ENCODE results near the gene HOXD10.

HOXD10 gene

GRCh38 chr2:176165370-176166050 is 48.9 kb downstream of the HOXD10 start:
- POLR2A ChIA-PET: no interaction called here
- no peak for DNase-seq (ENCODE audit: low read depth, low spot score)
- CTCF ChIA-PET: interaction anchor here (1.1 to 3.7 kb wide), 4 partner anchors 25 to 474 kb away, joined by 3 to 18 read pairs (median 6); no protein-coding TSS in a partner anchor
- H3K4me3 ChIP-seq (ENCODE audit: low read depth, low read length): no peak overlapping the region
- TF ChIP-seq, protein P1, sequence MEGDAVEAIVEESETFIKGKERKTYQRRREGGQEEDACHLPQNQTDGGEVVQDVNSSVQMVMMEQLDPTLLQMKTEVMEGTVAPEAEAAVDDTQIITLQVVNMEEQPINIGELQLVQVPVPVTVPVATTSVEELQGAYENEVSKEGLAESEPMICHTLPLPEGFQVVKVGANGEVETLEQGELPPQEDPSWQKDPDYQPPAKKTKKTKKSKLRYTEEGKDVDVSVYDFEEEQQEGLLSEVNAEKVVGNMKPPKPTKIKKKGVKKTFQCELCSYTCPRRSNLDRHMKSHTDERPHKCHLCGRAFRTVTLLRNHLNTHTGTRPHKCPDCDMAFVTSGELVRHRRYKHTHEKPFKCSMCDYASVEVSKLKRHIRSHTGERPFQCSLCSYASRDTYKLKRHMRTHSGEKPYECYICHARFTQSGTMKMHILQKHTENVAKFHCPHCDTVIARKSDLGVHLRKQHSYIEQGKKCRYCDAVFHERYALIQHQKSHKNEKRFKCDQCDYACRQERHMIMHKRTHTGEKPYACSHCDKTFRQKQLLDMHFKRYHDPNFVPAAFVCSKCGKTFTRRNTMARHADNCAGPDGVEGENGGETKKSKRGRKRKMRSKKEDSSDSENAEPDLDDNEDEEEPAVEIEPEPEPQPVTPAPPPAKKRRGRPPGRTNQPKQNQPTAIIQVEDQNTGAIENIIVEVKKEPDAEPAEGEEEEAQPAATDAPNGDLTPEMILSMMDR (IDR thresholded peaks at IDR 0.05; ENCODE audit: insufficient read depth, low read length, missing control alignments): no peak

GRCh38 chr2:176166272-176166671 is 49.7 kb downstream of the HOXD10 start:
- POLR2A ChIA-PET: interaction anchor here (0.6 kb wide), 2 partner anchors 25 to 27 kb away, joined by 3 read pairs; no protein-coding TSS in a partner anchor
- DNase-seq (ENCODE audit: low read depth, low spot score): no peak
- TF ChIP-seq, protein P1 (IDR thresholded peaks at IDR 0.05; ENCODE audit: insufficient read depth, low read length, missing control alignments): no peak
- CTCF ChIA-PET: interaction anchor here (0.9 to 4.2 kb wide), 6 partner anchors 21 to 473 kb away, joined by 3 to 24 read pairs (median 6); no protein-coding TSS in a partner anchor
- H3K4me3 ChIP-seq (ENCODE audit: low read depth, low read length): no peak overlapping the region

- CTCF ChIA-PET: interaction anchor here (0.8 to 4.2 kb wide), 6 partner anchors 9 to 387 kb away, joined by 3 to 24 read pairs (median 6); no protein-coding TSS in a partner anchor
- no peak overlapping the region for H3K4me3 ChIP-seq (ENCODE audit: low read depth, low read length)
- DNase-seq (ENCODE audit: low read depth, low spot score): no peak
- POLR2A ChIA-PET: no interaction called here
- TF ChIP-seq, protein P1 (IDR thresholded peaks at IDR 0.05; ENCODE audit: insufficient read depth, low read length, missing control alignments): no peak
Observed at GRCh38 chr2:176167398-176167797, 50.8 kb downstream of the HOXD10 start.

DNA sequence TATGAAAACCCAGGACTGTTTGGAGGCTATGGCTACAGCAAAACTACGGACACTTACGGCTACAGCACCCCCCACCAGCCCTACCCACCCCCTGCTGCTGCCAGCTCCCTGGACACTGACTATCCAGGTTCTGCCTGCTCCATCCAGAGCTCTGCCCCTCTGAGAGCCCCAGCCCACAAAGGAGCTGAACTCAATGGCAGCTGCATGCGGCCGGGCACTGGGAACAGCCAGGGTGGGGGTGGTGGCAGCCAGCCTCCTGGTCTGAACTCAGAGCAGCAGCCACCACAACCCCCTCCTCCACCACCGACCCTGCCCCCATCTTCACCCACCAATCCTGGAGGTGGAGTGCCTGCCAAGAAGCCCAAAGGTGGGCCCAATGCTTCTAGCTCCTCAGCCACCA is 52.6 kb downstream of the HOXD10 start:
- H3K4me3 ChIP-seq (ENCODE audit: low read depth, low read length): no peak overlapping the region
- ChIA-PET CTCF (interaction anchor here (1.3 to 4.2 kb wide), 3 partner anchors 29 to 385 kb away, joined by 4 to 24 read pairs (median 18); no protein-coding TSS in a partner anchor), POLR2A (no interaction called here)
- TF ChIP-seq, protein P1 (IDR thresholded peaks at IDR 0.05; ENCODE audit: insufficient read depth, low read length, missing control alignments): no peak
- DNase-seq (ENCODE audit: low read depth, low spot score): no peak
